ENCODE measurements around the gene SLC46A3.

SLC46A3 gene

GRCh38 chr13:28654276-28654675, 64.5 kb downstream of the SLC46A3 start:
- H3K27ac ChIP-seq, result no peak overlapping the region
- intact Hi-C loops (cut with DNase I; ENCODE audit: low total_unique reads), result no loop called here
- no peak overlapping the region for H3K4me3 ChIP-seq
- no peak for DNase-seq
- no peak for TF ChIP-seq CTCF (IDR thresholded peaks at IDR 0.05)
- no peaks in the 10 kb centered on the region for H3K9me3 ChIP-seq
- no peaks in the 10 kb centered on the region for H3K27me3 ChIP-seq
- H3K36me3 ChIP-seq, result no peaks in the 10 kb centered on the region
- H3K4me1 ChIP-seq, result peaks cover 0 to 17% (median 12%) of the 10 kb centered on the region in 4 donors

- H3K36me3 ChIP-seq, result no peaks in the 10 kb centered on the region
Measured at GRCh38 chr13:28653111-28653510, 65.7 kb downstream of the SLC46A3 start.

GRCh38 chr13:28651810-28652401, 66.9 kb downstream of the SLC46A3 start:
- no peak overlapping the region for H3K4me3 ChIP-seq
- H3K27ac ChIP-seq, result no peak overlapping the region
- H3K36me3 ChIP-seq, result no peaks in the 10 kb centered on the region
- TF ChIP-seq CTCF (IDR thresholded peaks at IDR 0.05), result no peak
- no peaks in the 10 kb centered on the region for H3K27me3 ChIP-seq
- H3K9me3 ChIP-seq, result no peaks in the 10 kb centered on the region
- no peak for DNase-seq
- intact Hi-C loops (cut with DNase I; ENCODE audit: low total_unique reads), result no loop called here
- peaks cover 0 to 4% (median 3%) of the 10 kb centered on the region in 4 donors for H3K4me1 ChIP-seq

More at GRCh38 chr13:28653111-28653510, 65.7 kb downstream of the SLC46A3 start:
- H3K4me3 ChIP-seq, result no peak overlapping the region
- no peak for DNase-seq
- peaks cover 0 to 16% (median 11%) of the 10 kb centered on the region in 4 donors for H3K4me1 ChIP-seq
- no peak overlapping the region for H3K27ac ChIP-seq
- intact Hi-C loops (cut with DNase I; ENCODE audit: low total_unique reads), result no loop called here
- no peaks in the 10 kb centered on the region for H3K27me3 ChIP-seq
- no peak for TF ChIP-seq CTCF (IDR thresholded peaks at IDR 0.05)
- no peaks in the 10 kb centered on the region for H3K9me3 ChIP-seq

- H3K9me3 ChIP-seq, result no peaks in the 10 kb centered on the region
- no peaks in the 10 kb centered on the region for H3K36me3 ChIP-seq
- no peak overlapping the region for H3K4me3 ChIP-seq
- intact Hi-C loops (cut with DNase I; ENCODE audit: low total_unique reads), result no loop called here
- no peaks in the 10 kb centered on the region for H3K27me3 ChIP-seq
- H3K4me1 ChIP-seq, result no peaks in the 10 kb centered on the region
- DNase-seq, result no peak
- no peak overlapping the region for H3K27ac ChIP-seq
- no peak for TF ChIP-seq CTCF (IDR thresholded peaks at IDR 0.05)
Measured at GRCh38 chr13:28650284-28650683, 68.5 kb downstream of the SLC46A3 start.

All from tibial artery (tissue), 4 donors.